ENCODE results near the gene SCFD2.
"Not testable (repeated sequence)": the region's sequence is repeated elsewhere in the genome, so short reads cannot be mapped to it uniquely, and the experiment has no call there.

Gene SCFD2

DNA sequence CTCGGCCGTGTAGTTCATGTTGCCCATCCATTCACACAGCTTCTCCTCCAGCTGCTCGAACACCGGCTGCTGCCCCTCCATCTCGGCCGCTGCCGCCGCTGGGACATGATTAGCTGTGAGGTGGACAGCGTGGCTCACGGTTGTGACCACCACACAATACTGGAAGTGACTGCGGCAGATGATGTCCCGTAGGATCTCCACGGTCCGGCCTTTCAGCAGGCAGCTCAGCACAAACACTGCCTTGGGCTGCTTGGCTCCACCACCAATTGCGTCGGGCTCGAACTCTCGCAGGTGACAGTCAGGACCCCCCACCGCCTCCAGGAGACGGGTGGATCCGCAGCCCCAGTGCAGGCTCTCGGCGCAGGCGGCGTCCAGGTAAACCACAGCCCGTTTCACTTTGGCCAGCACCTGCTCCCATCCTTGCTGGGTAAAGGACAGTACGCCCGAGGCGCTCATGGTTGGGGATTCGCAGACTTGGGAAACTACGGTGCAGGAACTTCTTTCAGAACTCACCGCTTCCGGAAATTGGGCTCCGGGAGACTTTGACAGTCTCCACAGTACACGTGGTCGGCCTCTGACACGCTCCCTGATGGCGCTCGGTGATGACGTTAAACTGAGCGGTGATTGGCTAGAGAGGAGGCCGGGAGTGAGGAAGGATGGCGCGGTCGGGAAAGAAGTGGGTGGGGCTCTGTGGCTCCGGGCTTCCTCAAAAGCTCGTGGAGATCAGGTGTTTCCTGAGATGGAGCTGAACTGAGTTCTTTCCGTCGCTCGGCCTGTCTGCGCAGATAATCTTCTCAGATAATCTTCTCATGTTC lies at the start of gene SCFD2:
SCFD2 (minus strand) TSS at position 576 of the 815 bp plus-strand sequence.
- peak; percentile 98 to 99 for DNase-seq

DNA sequence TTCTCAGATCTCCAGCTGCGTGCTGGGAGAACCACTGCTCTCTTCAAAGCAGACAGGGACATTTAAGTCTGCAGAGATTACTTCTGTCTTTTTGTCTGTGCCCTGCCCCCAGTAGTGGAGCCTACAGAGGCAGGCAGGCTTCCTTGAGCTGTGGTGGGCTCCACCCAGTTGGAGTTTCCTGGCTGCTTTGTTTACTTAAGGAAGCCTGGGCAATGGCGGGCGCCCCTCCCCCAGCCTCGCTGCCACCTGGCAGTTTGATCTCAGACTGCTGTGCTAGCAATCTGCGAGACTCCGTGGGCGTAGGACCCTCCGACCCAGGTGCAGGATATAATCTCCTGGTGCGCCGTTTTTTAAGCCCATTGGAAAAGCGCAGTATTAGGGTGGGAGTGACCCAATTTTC lies 43.6 kb upstream of the SCFD2 start:
- peak in 1 of 2 experiments; percentile 7 for DNase-seq

DNA sequence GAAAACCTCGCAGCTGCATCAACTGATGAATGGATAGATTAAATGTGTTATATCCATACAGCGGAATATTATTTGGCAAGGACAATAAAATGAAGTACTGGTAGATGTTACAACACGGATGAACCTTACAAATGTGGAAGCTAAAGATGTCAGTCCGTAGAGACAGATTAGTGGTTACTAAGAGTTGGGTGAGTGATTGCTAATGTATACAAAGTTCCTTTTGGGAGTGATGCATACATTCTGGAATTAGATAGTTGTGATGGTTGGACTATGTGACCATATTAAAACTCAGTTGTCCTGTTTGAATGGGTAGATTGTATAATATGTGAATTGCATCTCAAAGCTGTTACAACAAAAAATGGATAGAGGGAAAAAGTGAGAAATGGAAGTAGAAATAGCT lies 14.4 kb upstream of the SCFD2 start:
- DNase-seq = no peak

DNA sequence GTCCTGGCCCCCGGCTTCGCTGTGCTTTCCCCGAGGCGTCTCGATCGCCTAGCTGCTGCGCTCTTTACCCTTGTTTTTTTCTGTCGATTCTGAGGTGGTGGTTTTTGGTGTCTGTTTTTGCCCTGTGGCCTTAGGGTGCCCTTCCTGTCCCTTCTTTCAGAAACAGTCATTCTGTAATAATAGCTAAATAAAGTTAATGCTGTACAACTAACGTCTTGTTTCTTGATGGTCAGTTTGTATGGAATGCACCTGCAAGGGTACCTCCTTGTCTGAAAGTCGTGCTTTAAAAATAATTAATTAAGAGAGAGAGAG lies 12.3 kb upstream of the SCFD2 start:
- no peak for DNase-seq

DNA sequence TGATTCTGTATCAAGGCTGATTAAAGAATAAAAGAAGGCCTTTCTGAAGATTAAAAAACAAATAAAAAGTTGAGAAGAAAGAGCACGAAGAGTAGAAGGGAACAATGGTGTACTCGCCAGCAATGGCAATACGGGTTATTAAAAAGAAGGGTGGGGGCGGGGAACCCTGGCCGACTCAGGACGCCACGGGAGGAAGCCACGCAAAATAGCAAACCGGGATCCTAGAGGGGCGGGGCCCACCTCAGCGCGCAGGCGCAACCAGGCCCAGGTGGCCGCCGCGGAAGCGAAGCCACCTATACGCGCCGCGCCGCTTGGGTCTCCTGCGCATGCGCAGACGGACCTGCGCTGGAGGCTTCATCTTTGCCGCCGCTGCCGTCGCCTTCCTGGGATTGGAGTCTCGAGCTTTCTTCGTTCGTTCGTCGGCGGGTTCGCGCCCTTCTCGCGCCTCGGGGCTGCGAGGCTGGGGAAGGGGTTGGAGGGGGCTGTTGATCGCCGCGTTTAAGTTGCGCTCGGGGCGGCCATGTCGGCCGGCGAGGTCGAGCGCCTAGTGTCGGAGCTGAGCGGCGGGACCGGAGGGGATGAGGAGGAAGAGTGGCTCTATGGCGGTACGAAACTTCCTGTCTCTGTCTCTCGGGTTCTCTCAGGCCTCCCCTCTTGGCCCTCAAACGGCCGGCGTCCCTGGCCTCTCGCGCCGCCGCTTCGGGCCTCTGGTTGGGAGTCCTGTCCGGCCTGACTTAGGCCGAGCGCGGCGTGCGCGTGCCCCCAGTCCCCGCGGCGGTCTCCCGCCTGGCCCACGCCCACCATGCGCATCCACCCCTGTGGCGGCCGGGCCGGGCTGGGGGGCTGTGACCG lies 11.7 kb upstream of the SCFD2 start, which contains the start of gene FIP1L1:
FIP1L1 (plus strand) TSS at position 323 of the 852 bp plus-strand sequence; CDS start at position 521, 198 bp downstream.
- DNase-seq = peak; percentile 94 to 97

DNA sequence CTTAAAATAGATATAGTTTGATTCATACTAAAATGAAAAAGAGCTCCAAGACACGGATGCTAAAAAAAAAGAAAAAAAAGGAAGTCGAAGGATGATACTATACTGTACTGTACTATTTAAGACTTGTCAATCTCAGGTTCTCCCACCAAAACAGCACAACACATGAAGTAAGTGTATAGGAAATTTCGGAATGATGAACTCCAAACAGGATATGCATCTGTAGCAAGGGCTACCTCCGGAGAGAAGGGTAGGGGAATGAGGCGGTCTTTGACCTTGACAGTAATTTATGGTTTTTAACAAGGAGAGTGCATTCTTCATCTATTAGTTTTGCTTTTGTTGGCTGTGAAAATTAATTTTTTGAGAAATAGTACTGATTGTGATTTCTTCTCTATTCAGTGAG lies 11.0 kb upstream of the SCFD2 start:
- peak; percentile 6 to 25 for DNase-seq

DNA sequence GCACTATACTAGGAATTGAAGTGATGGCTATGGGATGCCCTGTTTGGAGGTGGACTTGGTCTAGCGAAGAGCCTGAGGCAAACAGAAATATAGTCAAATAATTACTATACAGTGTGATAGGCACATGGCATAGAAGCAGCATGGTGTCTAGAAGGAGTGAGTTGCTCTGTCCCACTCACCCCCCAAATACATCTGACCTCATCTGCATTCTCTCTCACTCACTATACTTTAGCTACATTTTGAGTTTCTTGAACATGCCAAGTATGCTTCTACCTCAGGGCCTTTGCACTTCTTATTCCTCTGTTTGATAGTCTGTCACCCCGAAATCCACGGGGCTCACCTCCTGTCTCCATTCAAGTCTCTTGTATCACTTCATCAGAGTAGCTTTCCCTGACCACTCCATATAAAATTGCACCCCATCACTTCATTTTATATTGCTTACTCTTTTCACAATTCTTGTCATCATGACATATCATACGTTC lies 9.0 kb upstream of the SCFD2 start:
- no peak for DNase-seq

DNA sequence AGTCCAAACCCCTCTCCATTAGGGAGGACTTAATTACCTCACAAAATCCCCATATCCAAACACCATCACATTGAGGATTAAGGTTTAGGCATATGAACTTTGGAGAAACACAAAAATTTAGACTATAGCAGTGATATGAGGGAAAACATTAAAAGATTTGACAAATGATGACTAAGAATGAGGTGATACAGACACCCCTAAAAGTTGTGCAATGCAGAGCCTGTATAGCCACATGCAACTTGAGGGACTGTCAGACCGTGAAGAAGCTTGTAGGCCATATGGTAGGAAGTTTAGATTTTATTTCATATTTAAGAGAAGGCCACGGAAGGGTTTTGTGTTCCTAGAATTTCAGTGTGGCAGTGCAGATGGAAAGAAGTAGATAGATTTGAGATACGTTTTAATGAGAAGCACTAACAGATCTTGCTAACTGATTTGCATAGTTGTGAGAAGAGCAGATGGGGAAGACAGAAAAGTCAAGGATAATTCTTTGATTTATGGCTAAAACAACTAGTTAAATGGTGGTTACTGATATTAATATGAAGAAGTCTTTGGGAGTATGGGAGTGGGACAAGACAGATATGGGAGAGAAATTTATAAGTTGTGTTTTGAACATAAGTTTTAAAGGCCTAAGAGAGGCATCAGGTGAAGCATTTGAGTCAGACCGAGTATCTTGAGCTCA lies 6.1 kb upstream of the SCFD2 start:
- DNase-seq = no peak

DNA sequence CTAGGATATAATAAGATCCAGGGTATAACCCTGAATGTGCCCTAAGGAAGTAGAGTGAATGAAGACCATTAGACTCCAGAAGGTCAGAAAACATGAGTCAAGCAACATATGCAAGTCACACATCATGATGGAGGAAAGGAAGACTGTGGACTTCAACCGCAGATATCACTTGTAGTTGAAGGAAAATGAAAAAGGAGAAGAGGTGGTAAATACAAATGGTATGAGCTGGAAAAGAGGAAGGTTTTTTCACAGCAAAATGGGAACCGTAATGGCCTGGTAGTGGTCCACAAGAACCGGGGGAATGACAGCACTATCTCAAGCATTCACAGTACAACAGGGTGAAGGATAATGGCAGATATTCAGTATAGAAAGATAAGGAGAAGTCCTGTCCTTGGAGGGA lies 5.2 kb upstream of the SCFD2 start:
- DNase-seq = no peak

DNA sequence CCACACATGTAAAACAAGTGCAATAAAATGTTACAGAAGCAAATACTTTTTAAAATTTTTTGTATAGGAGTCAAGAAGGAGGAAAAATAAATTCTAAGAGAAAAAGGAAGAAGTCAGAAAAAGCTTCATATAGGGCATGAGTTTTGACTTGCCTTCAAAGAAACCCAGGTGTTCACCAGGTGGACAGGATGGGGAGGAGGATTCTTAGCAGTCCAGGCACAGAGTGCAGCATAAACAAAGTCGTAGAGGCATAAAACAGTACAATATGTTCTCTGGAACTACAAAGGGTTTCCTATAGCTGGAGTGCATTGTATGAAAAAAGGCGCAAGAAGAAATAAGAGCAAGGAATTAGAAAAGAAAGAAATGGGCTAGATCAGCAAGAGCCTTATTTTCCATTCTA lies 1.9 kb upstream of the SCFD2 start:
- DNase-seq = no peak

DNA sequence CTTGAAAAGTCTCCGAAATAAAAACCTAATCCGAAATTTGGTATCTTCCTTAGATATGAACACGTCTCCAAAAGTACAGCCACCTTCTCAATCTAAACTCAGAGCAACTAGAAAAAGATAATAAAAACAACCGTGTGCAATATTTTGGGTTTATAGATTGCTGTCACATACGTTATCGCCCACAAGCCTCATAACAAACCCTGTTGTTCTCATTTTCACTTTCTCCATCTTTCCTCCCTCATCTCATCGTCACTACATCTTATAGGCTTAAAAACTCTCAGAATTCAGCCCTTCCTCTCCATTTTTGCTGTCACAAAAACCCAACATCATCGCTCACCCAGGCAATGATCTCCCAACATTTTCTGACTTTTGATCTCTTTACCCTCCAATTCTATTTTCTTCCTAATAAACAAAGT lies 448 bp upstream of the SCFD2 start:
- no peak for DNase-seq

DNA sequence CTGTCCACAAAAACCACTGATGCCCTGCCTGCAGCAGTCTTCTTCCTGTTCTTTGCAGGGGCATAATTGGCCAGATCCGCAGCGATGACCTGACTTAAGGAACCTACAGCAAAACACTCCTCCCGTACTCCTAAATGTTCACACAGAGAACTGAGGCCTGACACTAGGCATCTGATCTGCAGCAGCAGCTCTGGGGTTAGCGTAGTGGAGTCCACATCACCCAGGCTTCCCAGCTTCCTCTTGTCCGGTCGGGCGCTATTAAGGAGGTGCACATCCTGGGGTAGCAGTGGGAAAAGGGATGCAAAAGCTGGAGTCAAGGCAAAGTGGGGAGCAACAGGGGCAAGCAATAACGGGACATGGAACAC lies 758 bp downstream of the SCFD2 start:
- peak; percentile 24 to 52 for DNase-seq

DNA sequence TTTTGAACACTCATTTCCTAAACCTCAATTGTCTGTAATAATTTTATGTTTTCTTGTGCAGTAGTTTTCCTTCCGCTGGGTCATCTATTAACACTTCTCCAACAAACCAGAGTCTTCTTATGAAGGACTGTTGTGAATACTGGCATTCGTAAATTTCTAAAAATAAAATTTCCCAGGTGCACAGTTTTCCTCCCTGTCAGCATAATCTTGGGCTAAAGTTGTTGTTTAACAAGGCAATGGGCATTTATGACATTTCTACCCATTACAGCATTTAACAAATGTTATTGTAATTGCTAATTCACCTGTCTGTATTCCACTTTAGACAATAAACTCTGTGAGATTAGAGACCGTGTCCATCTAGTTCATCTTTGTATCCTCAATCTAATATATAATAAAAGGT lies 1.2 kb downstream of the SCFD2 start:
- no peak for DNase-seq

DNA sequence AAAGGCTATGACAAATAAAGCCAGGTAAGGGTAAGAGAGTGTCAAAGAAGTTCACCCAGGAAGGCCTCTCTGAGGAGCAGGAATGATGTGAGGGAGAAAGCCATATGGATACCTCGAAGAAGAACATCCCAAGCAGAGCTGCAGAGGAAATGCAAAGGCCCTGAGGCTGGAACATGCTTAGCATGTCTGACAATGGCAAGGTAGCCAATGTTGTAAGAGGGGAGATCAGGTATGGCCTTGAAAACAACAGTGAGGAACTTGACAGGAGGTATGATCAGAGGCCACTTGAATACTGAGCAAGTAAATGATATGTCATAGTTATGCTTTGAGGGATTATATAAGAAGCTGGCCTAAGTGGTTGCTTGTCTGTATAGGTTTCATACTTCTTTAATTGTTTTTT lies 3.8 kb downstream of the SCFD2 start:
- no peak for DNase-seq

DNA sequence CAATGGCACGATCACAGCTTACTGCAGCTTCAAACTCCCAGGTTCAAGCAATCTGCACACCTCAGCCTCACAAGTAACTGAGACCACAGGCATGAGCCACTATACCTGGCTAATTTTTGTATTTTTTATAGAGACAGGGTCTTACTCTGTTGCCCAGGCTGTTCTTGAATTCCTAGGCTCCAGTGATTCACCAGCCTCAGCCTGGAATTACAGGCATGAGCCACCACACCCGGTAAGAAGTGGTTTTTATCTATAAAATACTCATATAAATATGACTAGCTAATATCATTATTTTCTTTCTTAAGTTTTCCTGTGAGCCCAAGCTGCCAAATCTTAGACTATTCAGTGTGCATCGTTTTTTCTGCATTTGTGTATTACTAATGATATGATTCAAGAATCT lies 4.4 kb downstream of the SCFD2 start:
- no peak for DNase-seq

DNA sequence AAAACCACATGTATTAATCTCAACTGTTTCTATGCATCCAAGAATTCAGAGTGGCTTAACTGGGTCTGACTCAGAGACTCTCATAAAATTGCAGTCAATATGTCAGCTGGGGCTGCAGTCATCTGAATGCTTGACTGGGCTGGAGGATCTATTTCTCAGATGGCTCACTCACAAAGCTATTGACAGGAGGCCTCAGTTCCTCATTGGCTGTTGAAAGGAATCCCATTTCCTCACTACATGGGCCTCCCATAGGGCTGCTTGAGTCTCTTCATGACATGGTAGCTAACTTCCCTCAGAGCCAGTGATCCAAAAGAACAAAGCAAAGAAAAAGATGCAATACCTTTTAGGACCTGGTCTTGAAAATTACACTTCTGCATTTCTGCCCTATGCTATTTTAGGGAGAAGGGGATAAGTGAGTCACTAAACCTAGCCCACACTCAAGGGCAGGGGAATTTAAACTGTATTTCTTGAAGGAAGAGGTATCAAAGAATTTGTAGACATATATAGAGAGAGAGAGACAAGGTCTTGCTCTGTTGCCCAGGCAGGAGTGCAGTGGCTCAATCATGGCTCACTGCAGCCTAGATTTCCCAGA lies 9.8 kb downstream of the SCFD2 start:
- DNase-seq = no peak

DNA sequence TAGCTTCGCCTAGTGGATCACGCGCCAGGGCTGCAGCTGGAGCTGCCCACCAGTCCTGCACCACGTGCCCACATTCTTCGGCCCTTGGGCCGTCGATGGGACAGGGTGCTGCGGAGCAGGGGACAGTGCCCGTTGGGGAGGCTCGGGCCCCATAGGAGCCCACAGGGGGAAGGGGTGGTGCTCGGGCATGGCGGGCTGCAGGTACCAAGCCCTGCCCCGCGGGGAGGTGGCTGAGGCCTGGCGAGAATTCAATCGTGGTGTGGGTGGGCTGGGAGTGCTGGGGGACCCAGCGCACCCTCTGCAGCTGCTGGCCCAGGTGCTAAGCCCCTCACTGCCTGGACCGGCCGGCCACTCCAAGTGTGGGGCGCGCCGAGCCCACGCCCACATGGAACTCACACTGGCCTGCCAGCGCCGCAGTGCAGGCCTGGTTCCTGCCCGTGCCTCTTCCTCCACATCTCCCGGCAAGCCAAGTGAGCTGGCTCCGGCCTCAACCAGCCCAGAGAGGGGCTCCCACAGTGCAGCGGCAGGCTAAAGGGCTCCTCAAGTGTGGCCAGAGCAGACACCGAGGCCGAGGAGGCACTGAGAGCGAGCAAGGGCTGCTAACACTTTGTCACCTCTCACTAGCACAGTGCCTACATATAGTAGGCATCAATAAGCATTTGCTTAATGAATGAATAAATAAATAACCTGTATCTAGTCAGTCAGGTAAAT lies 11.7 kb downstream of the SCFD2 start:
- DNase-seq = no peak

DNA sequence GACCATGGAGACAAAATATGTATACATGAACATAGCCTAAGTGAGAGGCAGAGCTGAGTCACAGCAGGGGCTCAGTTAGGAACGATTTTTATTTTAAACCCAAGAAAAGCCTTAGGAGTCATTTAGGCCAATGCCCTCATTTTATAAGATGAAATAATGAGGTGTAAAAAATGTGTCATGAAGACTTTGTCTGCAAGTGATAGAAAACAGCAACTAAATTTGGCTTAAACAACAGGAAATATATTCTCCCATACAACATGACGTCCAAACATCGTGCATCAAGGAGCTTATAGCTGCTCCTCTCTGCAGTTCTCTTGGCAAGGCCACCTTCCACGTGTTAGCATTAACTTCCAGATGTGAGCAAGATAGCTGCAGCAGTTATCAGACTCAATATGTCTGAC lies 16.8 kb downstream of the SCFD2 start:
- DNase-seq = no peak

DNA sequence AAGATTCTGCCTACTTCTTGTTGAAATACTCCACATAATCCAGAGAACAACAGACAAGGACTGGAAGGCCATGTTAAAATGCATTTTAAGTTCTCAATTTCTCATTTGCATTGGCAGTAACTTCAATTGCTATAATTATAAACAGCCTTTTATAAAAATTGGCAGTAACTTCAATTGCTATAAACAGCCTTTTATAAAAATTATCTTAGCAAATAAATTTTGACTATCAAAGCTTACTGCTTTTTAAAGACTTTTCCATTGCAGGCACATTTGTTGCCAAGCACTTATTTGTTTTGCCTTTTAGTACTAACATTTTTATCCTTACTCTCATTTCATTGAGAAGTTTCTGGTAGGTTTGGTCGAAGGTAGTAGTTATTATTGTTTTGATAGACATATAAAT lies 17.8 kb downstream of the SCFD2 start:
- no peak for DNase-seq

DNA sequence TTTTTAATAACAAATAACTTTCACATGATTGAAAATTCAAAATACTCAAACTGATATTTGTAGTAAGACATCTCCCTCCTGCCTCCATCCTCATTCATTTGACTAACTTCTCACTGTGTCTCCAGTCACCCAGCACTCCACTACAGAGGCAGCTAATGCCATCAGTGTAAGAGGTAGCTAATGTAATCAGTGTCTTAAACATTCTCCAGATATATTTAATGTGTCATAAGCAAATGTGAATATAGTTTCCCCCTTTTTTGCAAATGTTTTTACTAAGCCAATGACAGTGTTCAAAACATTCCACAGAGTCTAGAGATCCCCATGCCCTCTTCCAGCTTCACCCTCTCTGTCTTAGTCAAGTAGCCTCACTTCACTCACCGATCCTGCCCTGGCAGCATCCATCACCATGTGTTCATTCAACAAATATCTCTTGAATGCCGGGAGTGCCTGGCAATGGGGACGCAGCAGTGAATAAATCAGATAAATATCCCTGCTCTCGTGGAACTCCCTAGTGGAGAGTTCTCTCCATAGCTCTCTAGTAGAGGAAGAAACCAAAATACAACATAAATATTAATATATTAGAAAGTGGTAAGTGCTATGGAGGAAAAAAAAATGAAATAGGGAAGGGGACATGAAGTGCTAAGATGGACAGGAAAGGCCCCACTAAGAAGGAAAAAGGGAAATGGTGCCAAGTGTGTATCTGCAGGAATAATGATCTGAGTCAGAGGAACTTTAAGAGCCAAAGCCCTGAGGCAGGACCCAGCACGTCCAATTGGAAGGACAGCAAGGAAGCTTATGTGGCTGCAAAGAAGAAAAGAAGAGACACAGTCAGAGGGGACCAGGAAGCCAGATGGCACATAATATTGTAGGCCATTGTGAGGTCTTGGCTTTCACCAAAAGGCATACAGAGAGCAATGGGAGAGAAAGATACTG lies 18.7 kb downstream of the SCFD2 start:
- no peak for DNase-seq

DNA sequence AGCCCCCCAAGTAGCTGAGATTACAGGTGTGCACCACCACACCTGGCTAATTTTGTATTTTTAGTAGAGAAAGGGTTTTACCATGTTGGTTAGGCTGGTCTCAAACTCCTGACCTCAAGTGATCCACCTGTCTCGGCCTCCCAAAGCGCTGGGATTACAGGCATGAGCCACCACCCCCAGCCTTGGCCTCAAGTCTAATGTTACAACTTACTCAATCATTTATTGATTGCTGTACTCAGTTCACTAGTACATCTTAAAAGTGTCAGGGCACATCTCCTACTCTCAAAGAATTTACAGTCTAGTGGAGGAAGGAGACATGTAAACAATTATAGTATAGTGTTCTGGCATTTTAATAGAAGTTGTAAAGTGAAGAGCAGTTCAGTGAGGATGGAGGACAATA lies 19.5 kb downstream of the SCFD2 start:
- DNase-seq = not testable (repeated sequence)

Data from SHP77 (cell line).